Measurements from ENCODE around the gene SLC2A8.

DNA sequence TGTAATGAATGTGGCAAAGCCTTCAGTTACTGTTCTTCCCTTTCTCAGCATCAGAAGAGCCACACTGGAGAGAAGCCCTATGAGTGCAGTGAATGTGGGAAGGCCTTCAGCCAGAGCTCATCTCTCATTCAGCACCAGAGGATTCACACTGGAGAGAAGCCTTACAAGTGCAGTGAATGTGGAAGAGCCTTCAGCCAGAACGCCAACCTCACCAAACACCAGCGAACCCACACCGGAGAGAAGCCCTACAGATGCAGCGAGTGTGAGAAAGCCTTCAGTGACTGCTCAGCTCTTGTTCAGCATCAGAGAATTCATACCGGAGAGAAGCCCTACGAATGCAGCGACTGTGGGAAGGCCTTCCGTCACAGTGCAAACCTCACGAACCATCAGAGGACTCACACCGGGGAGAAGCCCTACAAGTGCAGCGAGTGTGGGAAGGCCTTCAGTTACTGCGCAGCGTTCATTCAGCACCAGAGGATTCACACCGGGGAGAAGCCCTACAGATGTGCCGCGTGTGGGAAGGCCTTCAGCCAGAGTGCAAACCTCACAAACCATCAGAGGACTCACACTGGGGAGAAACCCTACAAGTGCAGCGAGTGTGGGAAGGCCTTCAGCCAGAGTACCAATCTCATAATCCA lies 47.4 kb downstream of the SLC2A8 start:
- TF ChIP-seq, protein P1, sequence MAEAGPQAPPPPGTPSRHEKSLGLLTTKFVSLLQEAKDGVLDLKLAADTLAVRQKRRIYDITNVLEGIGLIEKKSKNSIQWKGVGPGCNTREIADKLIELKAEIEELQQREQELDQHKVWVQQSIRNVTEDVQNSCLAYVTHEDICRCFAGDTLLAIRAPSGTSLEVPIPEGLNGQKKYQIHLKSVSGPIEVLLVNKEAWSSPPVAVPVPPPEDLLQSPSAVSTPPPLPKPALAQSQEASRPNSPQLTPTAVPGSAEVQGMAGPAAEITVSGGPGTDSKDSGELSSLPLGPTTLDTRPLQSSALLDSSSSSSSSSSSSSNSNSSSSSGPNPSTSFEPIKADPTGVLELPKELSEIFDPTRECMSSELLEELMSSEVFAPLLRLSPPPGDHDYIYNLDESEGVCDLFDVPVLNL (CRISPR knock-in tag; IDR thresholded peaks at IDR 0.05; ENCODE audit: borderline replicate concordance, low read depth) = no peak
- TF ChIP-seq, protein P2, sequence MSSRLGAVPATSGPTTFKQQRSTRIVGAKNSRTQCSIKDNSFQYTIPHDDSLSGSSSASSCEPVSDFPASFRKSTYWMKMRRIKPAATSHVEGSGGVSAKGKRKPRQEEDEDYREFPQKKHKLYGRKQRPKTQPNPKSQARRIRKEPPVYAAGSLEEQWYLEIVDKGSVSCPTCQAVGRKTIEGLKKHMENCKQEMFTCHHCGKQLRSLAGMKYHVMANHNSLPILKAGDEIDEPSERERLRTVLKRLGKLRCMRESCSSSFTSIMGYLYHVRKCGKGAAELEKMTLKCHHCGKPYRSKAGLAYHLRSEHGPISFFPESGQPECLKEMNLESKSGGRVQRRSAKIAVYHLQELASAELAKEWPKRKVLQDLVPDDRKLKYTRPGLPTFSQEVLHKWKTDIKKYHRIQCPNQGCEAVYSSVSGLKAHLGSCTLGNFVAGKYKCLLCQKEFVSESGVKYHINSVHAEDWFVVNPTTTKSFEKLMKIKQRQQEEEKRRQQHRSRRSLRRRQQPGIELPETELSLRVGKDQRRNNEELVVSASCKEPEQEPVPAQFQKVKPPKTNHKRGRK (CRISPR knock-in tag; IDR thresholded peaks at IDR 0.05; ENCODE audit: borderline replicate concordance) = no peak
- TF ChIP-seq NR3C1 (CRISPR knock-in tag; conservative IDR thresholded peaks at IDR 0.05; ENCODE audit: low read depth) (no peak), FOXP1 (CRISPR knock-in tag; IDR thresholded peaks at IDR 0.05; ENCODE audit: borderline replicate concordance) (no peak)
- TF ChIP-seq, protein P3, sequence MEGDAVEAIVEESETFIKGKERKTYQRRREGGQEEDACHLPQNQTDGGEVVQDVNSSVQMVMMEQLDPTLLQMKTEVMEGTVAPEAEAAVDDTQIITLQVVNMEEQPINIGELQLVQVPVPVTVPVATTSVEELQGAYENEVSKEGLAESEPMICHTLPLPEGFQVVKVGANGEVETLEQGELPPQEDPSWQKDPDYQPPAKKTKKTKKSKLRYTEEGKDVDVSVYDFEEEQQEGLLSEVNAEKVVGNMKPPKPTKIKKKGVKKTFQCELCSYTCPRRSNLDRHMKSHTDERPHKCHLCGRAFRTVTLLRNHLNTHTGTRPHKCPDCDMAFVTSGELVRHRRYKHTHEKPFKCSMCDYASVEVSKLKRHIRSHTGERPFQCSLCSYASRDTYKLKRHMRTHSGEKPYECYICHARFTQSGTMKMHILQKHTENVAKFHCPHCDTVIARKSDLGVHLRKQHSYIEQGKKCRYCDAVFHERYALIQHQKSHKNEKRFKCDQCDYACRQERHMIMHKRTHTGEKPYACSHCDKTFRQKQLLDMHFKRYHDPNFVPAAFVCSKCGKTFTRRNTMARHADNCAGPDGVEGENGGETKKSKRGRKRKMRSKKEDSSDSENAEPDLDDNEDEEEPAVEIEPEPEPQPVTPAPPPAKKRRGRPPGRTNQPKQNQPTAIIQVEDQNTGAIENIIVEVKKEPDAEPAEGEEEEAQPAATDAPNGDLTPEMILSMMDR (IDR thresholded peaks at IDR 0.05) = no peak
- TF ChIP-seq, protein P4, sequence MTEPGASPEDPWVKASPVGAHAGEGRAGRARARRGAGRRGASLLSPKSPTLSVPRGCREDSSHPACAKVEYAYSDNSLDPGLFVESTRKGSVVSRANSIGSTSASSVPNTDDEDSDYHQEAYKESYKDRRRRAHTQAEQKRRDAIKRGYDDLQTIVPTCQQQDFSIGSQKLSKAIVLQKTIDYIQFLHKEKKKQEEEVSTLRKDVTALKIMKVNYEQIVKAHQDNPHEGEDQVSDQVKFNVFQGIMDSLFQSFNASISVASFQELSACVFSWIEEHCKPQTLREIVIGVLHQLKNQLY (CRISPR knock-in tag; IDR thresholded peaks at IDR 0.05) = no peak
- TF ChIP-seq, protein P5, sequence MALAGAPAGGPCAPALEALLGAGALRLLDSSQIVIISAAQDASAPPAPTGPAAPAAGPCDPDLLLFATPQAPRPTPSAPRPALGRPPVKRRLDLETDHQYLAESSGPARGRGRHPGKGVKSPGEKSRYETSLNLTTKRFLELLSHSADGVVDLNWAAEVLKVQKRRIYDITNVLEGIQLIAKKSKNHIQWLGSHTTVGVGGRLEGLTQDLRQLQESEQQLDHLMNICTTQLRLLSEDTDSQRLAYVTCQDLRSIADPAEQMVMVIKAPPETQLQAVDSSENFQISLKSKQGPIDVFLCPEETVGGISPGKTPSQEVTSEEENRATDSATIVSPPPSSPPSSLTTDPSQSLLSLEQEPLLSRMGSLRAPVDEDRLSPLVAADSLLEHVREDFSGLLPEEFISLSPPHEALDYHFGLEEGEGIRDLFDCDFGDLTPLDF (CRISPR knock-in tag; IDR thresholded peaks at IDR 0.05) = no peak

Measured in WTC11 (cell line).